Hepatocyte (in vitro differentiated cells): ENCODE results near the gene ERVFRD-1.

ENCODE experiments used
- CTCF ChIP-seq: fragments of 200-600 bp; sonication (generic); IDR thresholded peaks from 2 replicates; pipeline ENCODE4 v1.5.1; 2016; ENCODE audit warnings: antibody characterized with exemption, mild to moderate bottlenecking; ENCODE audit not compliant: poor library complexity
- EZH2 ChIP-seq: fragments of 200-600 bp; sonication (generic); IDR thresholded peaks from 2 replicates; pipeline ENCODE4 v1.6.1; 2016; ENCODE audit warnings: antibody characterized with exemption, mild to moderate bottlenecking, borderline replicate concordance

- TF ChIP-seq CTCF (no peak), EZH2 (no peak)
These were observed 18.7 kb downstream of the ERVFRD-1 start for GRCh38 chr6:11092668-11093375.
